GM19043 (cell line): ENCODE data around the gene RAB3IL1.
"Not testable (repeated sequence)": the region's sequence is repeated elsewhere in the genome, so short reads cannot be mapped to it uniquely, and the experiment has no call there.

Experiments used
- ATAC-seq: cut with Tn5 transposase; IDR thresholded peaks from one replicate; pipeline ENCODE4 v1.9.1; 2021; ENCODE audit warnings: low read depth; ENCODE audit not compliant: unreplicated experiment

RAB3IL1 gene

GRCh38 chr11:61954106-61954850 is 36.9 kb upstream of the RAB3IL1 start:
- no peak for ATAC-seq

DNA sequence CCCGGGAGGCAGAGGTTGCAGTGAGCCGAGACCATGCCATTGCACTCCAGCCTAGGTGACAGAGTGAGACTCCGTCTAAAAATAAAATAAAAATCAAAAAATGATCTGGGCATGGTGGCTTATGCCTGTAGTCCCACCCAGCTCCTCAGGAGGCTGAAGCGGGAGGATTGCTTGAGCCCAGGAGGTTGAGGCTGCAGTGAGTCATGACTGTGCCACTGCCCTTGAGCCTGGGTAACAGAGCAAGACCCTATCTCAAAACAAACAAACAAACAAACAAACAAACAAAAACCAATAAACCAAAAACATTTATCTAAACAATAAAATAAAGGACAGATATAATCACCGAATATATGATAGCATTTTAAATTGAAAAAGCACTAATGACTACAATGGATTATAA is 36.3 kb upstream of the RAB3IL1 start:
- ATAC-seq = not testable (repeated sequence)

- no peak for ATAC-seq
These were observed 35.5 kb upstream of the RAB3IL1 start for GRCh38 chr11:61952882-61953281.

GRCh38 chr11:61951484-61952135 is 34.2 kb upstream of the RAB3IL1 start:
- no peak for ATAC-seq

GRCh38 chr11:61950035-61950547 is 32.7 kb upstream of the RAB3IL1 start, which contains the start of gene BEST1:
Gene BEST1, plus strand, starts transcription at chr11:61950351. Its CDS starts 1,456 bp downstream, at chr11:61951807.
- ATAC-seq = no peak

DNA sequence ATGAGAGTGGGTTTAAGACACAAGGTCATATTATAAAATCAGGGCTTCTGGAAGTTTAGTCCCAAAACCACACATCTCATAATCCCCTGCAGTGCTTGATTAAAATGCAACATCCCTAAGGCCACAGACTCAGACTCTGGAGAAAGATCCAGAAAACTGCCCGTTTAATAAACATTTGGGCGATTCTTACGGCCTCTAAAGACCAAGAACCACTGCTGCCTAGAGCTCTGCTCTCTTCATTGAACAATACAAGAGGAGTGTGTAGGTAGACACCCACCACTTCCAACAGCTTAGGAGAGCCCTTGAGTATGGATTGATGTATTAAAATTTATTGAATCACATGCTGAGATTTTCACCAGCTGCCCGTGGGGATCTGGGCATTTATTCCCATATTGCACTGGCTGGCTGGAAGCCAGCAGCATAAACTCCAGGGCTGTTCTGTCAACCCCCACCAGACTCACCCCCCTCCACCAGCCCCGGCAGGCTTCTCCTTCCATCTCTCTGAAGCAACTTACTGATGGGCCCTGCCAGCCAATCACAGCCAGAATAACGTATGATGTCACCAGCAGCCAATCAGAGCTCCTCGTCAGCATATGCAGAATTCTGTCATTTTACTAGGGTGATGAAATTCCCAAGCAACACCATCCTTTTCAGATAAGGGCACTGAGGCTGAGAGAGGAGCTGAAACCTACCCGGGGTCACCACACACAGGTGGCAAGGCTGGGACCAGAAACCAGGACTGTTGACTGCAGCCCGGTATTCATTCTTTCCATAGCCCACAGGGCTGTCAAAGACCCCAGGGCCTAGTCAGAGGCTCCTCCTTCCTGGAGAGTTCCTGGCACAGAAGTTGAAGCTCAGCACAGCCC is 32.0 kb upstream of the RAB3IL1 start:
- ATAC-seq = no peak

GRCh38 chr11:61948505-61948904 is 31.1 kb upstream of the RAB3IL1 start:
- ATAC-seq = no peak

DNA sequence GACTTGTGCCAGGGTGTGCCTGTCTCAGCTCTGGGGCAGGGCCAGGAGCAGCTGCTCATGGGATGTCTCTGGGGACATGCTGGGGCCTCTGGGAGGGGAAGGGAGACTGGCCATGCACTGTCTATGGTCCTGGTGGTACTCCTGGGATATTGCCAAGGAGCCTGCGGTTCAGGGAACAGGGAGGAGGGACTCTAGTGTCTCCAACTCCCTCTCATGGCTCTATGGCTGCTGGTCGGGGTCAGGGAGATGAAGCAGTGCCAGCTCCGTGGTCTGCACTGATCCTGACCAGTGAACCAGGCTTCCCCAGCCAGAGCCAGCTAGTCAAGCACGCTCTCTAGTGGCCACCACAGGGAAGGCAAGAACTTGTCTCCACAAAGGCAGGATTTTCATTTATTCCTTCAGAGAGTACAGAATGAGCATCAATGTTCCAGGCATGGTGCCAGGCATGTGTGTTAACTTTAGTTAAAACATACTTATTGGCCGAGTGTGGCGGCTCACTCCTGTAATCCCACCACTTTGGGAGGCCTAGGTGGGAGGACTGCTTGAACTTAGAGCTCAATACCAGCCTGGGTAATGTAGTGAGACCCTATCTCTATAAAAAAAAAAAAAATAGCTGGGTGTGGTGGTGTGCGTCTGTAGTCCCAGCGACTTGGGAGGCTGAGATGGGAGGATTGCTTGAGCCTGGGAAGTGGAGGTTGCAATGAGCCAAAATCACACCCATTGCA is 30.3 kb upstream of the RAB3IL1 start:
- ATAC-seq = no peak

GRCh38 chr11:61946894-61947293 is 29.5 kb upstream of the RAB3IL1 start:
- ATAC-seq = no peak

DNA sequence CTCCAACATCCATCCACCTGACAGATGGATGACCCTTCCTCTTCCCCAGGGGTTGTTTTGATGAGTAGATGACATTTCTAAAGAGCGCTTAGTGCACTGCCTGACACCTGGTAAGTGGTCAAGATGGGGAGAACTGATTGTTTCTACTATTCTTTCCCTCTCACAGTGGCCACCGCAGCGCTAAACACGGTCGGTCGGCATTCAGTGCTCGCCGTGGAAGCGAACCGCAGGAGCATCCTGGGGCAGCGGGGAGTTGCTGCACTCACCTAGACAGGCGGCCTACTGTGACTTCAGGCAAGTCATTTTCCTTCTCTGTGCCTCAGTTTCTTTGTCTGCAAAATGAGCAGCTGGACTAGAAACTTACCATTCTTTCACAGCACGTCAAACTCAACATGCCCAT is 27.8 kb upstream of the RAB3IL1 start:
- no peak for ATAC-seq

GRCh38 chr11:61940466-61940865 is 23.1 kb upstream of the RAB3IL1 start:
- ATAC-seq = no peak

GRCh38 chr11:61935861-61936260 is 18.5 kb upstream of the RAB3IL1 start:
- no peak for ATAC-seq

DNA sequence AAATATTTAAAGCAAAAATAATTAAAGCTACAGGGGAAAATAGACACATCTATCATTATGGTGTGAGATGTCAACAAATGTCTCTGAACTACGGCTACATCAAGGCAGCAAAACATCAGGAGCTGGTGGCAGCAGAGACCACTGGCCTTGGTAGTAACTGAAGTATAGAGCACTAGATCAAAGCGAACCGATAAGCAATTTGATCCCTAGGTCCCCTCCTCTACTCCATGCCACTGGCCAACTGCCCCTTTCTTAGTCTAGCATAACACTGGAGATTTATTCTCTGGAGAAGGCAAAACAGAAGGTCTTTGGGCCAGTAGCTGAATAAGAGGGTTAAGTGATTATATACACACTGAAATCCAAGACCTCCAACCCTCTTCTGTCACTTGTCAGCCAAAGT is 13.6 kb upstream of the RAB3IL1 start:
- no peak for ATAC-seq

DNA sequence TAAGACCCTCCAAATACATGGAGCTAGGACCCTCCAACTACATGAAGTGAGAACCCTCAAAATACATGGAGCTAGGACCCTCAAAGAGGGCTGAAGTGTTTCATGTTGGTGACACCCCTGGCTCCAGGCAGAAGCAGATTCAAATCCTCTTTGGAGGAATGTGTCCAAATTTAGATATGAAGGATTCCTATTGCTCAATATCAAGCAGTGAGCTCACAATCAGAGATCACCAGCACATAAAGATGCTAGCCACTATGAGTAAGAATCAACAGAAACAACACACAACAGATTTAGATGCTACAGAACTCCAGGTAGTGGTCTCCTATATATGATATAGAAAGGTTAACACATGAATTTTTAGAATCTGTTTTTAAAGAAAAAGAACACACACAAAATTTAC is 11.2 kb upstream of the RAB3IL1 start:
- ATAC-seq = no peak

DNA sequence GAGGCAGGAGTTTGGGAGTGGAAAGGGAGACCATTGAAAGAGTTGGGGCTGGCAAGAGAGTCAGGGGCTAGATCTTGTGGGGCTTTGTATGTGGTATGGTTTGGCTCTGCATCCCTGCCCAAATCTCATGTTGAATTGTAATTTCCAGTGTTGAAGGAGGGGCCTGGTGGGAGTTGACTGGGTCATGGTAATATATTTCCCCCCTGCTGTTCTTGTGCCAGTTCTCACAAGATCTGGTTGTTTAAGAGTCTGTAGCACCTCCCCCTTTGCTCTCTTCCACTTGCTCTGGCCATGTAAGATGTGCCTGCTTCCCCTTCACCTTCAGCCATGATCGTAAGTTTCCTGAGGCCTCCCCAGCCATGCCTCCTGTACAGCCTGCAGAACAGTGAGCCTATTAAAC is 10.1 kb upstream of the RAB3IL1 start:
- ATAC-seq = no peak

GRCh38 chr11:61926235-61926634 is 8.9 kb upstream of the RAB3IL1 start:
- no peak for ATAC-seq

DNA sequence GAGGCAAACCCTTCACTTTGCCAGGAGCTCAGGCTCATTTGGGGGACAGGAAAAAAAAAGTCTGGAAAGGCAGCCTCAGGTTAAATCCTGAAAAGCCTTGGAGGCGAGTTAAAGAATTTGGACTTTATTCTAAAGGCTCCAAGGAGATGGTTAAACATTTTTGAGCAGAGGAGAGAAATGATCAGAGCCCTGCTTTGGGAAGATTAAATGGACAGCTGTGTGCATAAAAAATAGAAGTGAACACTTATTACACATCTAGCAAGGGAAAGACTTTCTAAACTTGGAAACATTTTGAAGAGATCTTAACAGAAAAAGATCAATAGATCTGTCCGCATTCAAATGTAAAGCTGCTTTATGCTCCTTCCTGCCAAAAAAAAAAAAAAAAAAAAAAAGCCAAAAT is 8.4 kb upstream of the RAB3IL1 start:
- no peak for ATAC-seq

GRCh38 chr11:61924064-61924455 is 6.7 kb upstream of the RAB3IL1 start:
- ATAC-seq = no peak

- ATAC-seq = no peak
These were observed 6.0 kb upstream of the RAB3IL1 start for GRCh38 chr11:61923166-61924063.
